ENCODE measurements around the gene FADS2.

Gene FADS2

DNA sequence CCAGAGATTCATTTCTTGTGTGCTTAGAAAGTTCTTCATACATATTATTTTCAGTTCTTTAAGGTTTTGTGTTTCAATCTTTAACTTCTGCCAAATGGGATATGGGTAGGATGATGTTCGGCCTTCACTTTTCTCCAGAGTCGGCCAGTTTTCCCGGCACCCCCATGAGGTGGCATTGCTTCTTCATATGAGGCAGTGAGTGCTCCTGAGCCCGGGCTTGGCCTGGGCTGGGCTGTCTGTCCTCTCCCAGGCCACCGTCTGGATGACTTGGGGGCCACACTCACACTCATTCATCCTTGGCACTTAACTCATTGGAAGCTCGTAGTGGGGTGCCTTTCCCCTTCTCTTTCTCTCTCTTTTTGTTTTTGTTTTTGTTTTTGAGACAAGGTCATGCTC, 23.8 kb downstream of the FADS2 start:
- DNase-seq (ENCODE audit: insufficient read length, low spot score) (no peak), FAIRE-seq (no peak)
- TF ChIP-seq SPI1 (IDR thresholded peaks at IDR 0.05; ENCODE audit: low read depth, low read length) (no peak), POLR2AphosphoS5 (IDR thresholded peaks at IDR 0.05; ENCODE audit: low read depth, low read length) (no peak), POU2F2 (IDR thresholded peaks at IDR 0.05; ENCODE audit: low read depth, low read length) (no peak), PAX5 (IDR thresholded peaks at IDR 0.05; ENCODE audit: insufficient read depth, low read length, severe bottlenecking) (no peak), TAF1 (IDR thresholded peaks at IDR 0.05; ENCODE audit: low read depth, low read length) (no peak), POLR2A (IDR thresholded peaks at IDR 0.05; ENCODE audit: low read depth, low read length) (no peak)

DNA sequence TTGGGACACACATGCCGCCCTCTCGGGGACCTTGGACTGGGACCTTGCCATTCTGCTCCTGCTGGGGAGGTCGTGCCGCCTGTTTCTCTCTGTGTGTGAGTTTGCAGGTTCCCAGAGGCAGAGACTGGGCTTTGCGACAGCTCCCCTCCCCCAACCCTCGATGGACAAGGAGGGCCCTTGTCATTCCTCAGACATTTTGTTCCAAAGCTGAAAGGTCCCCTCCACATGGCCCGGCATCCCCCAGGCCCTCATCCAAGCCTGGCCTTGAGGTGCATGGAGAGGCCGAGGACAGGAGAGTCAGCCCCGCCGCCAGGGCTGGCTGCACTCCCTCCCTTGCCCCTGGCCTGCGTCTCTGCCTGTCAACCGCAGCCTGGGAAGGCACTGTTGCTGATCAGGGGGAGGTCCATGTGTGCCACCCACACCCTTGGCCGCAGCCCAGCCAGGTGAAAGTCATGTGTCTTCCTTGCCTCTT, 25.6 kb downstream of the FADS2 start:
- DNase-seq (ENCODE audit: insufficient read length, low spot score) (no peak), FAIRE-seq (no peak)
- no peak for TF ChIP-seq PAX5 (IDR thresholded peaks at IDR 0.05; ENCODE audit: insufficient read depth, low read length, severe bottlenecking)
- TF ChIP-seq POLR2AphosphoS5 (IDR thresholded peaks at IDR 0.05; ENCODE audit: low read depth, low read length): no peak
- no peak for TF ChIP-seq POLR2A (IDR thresholded peaks at IDR 0.05; ENCODE audit: low read depth, low read length)
- no peak for TF ChIP-seq TAF1 (IDR thresholded peaks at IDR 0.05; ENCODE audit: low read depth, low read length)
- TF ChIP-seq POU2F2 (IDR thresholded peaks at IDR 0.05; ENCODE audit: low read depth, low read length): no peak
- no peak for TF ChIP-seq SPI1 (IDR thresholded peaks at IDR 0.05; ENCODE audit: low read depth, low read length)

DNA sequence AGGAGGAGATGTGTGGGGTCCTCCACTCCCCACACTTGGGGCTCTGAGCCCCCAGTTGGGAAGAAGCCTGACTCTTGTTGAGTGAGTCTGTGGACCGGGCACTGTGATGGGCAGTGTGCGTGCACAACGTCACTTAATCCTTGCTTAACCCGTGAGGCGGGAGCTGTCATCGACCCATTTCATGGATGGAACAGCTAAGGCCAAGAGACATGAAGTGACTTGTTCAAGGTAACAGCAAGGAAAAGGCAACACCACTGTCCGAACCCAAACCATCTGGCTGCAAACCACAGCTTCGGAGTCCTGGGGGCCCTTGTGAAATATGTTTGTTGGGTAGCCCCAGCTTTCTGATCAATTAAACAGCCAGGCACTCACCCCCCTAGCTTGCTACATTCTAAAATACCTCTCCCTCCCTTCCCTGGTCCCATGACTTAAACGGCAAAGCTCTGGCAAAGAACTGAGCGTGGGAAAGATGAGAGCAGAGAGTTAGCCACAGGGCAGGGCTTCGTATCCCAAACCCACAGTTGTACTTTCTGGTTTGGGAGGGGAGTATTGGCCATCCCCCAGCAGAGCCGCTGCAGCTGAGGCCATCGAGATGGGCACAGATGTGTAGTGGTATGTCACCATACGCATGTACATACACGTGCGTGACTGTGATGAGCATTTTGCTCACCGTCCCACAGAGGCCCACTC, 26.3 kb downstream of the FADS2 start:
- FAIRE-seq (no peak), DNase-seq (ENCODE audit: insufficient read length, low spot score) (no peak)
- no peak for TF ChIP-seq POLR2AphosphoS5 (IDR thresholded peaks at IDR 0.05; ENCODE audit: low read depth, low read length)
- no peak for TF ChIP-seq POU2F2 (IDR thresholded peaks at IDR 0.05; ENCODE audit: low read depth, low read length)
- no peak for TF ChIP-seq SPI1 (IDR thresholded peaks at IDR 0.05; ENCODE audit: low read depth, low read length)
- no peak for TF ChIP-seq PAX5 (IDR thresholded peaks at IDR 0.05; ENCODE audit: insufficient read depth, low read length, severe bottlenecking)

DNA sequence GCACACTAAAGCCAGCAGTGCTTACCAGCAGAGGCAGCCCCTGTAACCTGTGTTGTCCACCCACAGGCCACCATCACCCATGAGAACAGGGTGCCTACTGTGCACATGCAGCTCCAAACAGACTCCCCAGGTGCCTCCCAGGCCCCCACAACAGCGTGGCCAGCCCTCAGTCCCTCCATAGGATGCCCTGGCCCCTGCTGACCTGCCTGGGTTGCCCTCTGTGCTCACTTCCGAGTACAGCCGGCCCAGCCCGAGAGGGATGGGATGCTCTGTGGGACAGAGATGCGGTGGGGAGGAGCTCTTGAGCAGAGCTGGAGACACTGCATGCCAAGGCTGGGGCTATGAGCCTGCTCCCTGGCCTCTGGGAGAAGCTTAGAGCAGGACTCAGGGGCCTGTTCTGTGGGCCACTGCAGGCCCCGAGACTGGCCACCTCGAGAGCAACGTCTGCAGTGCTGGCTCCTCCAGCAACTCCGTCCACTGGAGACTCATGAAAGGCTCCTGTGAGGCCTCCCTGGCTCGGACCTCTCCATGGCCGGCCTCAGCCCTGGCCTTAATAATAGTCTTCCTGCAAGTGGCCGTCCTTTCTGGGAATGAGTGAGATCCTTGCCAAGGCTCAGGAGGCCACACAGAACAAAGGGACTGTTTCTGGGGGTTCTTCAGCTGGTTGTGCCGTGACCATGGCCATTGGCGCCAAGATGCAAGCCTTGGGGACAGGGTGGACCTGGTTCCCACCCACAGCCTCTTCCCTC, 27.0 kb downstream of the FADS2 start:
- TF ChIP-seq POLR2AphosphoS5 (IDR thresholded peaks at IDR 0.05; ENCODE audit: low read depth, low read length): no peak
- no peak for TF ChIP-seq POU2F2 (IDR thresholded peaks at IDR 0.05; ENCODE audit: low read depth, low read length)
- TF ChIP-seq TAF1 (IDR thresholded peaks at IDR 0.05; ENCODE audit: low read depth, low read length): no peak
- no peak for TF ChIP-seq SPI1 (IDR thresholded peaks at IDR 0.05; ENCODE audit: low read depth, low read length)
- TF ChIP-seq PAX5 (IDR thresholded peaks at IDR 0.05; ENCODE audit: insufficient read depth, low read length, severe bottlenecking): no peak
- no peak for TF ChIP-seq POLR2A (IDR thresholded peaks at IDR 0.05; ENCODE audit: low read depth, low read length)
- FAIRE-seq: no peak
- no peak for DNase-seq (ENCODE audit: insufficient read length, low spot score)

DNA sequence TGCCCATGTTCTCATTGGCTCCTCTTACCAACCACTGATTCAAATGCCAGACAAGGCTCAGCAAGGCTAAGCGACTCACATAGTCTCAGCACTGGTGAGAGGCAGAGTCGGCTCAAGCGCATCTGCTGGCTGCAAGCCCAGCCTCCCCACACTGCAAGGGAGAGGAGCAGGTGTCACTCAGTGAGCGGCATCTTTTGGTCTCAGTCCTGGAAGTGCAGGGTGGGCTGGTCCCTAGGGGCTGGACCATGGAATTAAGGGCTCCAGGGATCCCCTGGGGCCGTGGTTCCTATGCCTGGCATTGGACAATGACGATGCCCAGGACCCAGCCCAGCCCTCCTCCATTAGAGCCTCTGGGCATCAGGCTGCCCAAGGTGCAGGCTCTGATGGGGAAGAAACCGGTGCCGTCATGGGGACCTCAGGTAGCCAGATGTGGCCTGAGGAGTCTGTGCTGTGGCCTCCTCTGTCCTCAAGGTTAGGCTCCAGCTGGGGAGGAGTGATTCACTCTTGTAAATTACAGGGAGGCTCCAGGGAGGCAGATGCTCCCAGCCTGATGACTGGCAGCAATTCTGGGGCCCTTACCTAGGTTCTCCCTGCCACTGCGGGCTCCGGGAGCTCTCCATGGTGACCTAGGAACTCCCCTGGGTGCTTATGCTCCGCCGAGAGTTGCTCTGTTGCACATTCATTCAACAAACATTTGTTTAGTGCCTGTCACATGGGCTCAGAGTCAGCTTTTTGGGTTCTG, 28.0 kb downstream of the FADS2 start:
- no peak for TF ChIP-seq SPI1 (IDR thresholded peaks at IDR 0.05; ENCODE audit: low read depth, low read length)
- no peak for TF ChIP-seq POU2F2 (IDR thresholded peaks at IDR 0.05; ENCODE audit: low read depth, low read length)
- no peak for TF ChIP-seq POLR2A (IDR thresholded peaks at IDR 0.05; ENCODE audit: low read depth, low read length)
- TF ChIP-seq POLR2AphosphoS5 (IDR thresholded peaks at IDR 0.05; ENCODE audit: low read depth, low read length): no peak
- no peak for FAIRE-seq
- no peak for DNase-seq (ENCODE audit: insufficient read length, low spot score)

DNA sequence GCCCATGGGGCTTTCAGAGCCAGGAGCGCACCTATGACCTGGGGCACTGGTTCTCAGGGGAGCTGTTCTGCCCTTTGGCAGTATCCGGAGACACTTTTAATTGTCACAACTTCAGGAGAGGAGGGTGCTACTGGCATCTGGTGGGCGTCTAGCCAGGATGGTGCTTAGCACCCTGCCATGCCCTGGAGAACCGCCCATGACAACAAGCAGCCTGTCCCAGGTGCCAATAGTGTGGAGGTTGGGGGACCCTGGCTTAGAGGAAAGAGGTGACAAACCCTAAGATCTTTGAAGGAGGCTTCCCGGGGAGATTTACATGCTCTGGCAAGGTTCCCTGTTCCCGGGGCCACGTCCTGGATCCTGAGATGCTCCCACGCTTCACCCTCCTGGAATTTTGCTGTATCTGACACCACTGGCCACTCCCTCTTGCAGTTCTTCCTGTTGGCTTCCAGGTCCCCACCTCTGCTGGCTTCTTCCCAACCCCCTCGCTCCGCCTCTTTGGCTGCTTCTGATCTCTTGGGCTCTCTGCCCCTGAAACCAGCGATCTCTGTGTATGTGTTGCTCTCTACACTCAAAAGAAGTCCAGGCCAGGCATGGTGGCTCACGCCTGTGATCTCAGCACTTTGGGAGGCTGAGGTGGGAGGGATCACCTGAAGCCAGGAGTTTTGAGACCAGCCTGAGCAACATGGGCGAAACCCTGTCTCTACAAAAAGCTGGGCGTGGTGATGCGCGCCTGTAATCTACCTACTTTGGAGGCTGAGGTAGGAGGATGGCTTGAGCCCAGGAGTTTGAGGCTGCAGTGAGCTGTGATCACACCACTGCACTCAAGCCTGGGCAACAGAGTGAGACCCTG, 32.2 kb downstream of the FADS2 start:
- no peak for TF ChIP-seq POU2F2 (IDR thresholded peaks at IDR 0.05; ENCODE audit: low read depth, low read length)
- no peak for FAIRE-seq
- DNase-seq (ENCODE audit: insufficient read length, low spot score): no peak

DNA sequence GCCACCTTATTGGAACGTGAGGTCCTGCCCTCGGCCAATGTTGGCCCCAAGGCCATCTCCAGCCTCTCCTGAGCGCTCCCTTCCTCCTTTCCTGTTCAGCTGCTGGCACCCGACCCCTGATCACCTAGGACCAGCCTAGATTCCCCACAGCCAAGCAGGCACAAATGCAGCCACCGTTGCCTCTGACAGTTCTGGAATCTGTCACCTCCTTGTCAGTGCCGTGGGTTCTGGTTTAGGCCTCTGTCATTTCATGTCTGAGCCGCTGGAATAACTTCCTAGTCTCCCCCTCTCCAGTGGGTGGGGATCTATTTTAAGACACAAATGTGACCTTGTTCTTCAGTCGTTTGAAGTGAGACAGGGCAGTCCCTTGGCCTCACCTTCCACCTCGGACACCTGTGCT, 33.5 kb downstream of the FADS2 start:
- no peak for DNase-seq (ENCODE audit: insufficient read length, low spot score)
- FAIRE-seq: no peak
- no peak for TF ChIP-seq POU2F2 (IDR thresholded peaks at IDR 0.05; ENCODE audit: low read depth, low read length)

DNA sequence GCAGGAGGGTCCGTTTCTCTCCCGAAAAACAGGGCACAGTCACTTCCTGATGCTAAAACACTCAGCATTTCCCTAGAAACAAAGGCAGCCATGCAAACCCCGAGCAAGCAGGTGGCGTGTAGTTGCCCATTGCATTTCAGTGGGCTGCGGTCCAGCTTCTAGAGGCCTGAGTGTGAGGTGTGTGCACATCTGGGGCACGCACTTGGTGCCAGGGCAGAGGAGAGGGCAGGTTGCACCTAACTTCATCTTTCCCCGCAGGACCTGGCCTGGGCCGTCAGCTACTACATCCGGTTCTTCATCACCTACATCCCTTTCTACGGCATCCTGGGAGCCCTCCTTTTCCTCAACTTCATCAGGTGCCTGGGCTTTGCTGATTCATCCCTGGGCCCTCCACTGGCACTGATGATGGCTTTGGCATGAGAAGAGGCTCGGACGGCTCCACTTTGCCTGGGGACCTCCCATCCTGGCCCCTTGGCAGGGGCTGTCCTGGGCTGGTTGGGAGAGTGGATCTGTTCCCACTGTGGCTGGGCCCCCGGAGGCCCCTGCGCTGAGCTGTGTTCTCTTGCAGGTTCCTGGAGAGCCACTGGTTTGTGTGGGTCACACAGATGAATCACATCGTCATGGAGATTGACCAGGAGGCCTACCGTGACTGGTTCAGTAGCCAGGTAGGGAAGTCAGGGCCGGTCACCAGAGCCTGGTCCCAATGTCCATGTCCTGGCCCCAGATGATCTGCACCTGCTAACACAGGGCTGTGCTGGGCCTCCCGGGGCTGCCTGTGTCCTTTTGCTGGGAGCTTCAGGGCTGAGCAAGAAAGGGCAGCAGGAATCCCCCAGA, 34.8 kb downstream of the FADS2 start:
- FAIRE-seq: no peak
- TF ChIP-seq TAF1 (IDR thresholded peaks at IDR 0.05; ENCODE audit: low read depth, low read length) (no peak), POU2F2 (IDR thresholded peaks at IDR 0.05; ENCODE audit: low read depth, low read length) (no peak), POLR2AphosphoS5 (IDR thresholded peaks at IDR 0.05; ENCODE audit: low read depth, low read length) (no peak), PAX5 (IDR thresholded peaks at IDR 0.05; ENCODE audit: insufficient read depth, low read length, severe bottlenecking) (no peak), SPI1 (IDR thresholded peaks at IDR 0.05; ENCODE audit: low read depth, low read length) (no peak), POLR2A (IDR thresholded peaks at IDR 0.05; ENCODE audit: low read depth, low read length) (no peak)
- no peak for DNase-seq (ENCODE audit: insufficient read length, low spot score)
